ENCODE data around the gene COL8A2.

The COL8A2 gene

GRCh38 chr1:36051821-36052220, 73.2 kb downstream of the COL8A2 start:
- no peak for DNase-seq (ENCODE audit: low spot score)

Data from RKO (cell line).